ENCODE results near the gene ATP11C. TPM values are rescaled to one million over a fixed set of nuclear protein-coding genes. Genes with fewer than 3 reads are reported as not detected.
A peak's percentile ranks its signal among the peaks of the same experiment; 100 is the strongest.

The ATP11C gene
- total RNA-seq, 4 donors from 2014 or later: 3.6 to 8.6 (median 7.0) TPM

DNA sequence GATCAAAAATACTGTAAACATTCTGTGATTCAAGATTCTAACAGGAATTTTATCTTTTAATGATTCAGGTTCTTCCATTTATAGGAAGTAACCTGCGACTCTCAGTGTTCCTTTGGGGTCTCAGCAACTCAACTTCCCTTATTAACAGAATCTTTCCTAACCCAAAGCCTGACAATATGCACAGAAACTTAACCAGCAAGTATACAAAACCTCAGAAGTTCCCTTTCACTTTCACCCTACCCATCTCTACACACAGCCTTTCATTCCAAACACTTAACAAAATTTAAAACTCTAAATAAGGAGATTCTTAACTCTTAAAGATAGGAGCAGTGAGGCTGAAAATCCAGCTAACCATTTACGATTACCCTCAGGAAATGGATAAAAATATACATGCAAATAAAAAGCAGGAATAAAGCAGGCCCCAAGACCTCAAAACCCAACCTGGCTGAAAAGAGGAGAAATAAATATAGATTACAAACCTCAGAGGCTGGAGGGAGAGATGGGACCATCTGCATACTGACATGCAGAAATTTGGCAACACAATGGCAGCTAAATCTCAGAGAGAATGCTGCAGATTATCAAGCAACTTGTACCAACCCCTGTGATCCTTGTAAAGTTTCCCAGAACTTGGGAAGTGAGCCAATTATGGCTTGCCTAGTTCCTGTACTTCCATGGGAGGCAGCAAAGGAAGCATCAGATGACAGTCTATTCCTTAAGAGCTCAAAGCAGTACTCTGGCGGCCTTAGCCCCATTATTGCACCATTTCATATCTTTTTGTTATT lies 101.0 kb downstream of the ATP11C start:
- no peak for TF ChIP-seq POLR2A (IDR thresholded peaks at IDR 0.05)
- TF ChIP-seq, protein P1, sequence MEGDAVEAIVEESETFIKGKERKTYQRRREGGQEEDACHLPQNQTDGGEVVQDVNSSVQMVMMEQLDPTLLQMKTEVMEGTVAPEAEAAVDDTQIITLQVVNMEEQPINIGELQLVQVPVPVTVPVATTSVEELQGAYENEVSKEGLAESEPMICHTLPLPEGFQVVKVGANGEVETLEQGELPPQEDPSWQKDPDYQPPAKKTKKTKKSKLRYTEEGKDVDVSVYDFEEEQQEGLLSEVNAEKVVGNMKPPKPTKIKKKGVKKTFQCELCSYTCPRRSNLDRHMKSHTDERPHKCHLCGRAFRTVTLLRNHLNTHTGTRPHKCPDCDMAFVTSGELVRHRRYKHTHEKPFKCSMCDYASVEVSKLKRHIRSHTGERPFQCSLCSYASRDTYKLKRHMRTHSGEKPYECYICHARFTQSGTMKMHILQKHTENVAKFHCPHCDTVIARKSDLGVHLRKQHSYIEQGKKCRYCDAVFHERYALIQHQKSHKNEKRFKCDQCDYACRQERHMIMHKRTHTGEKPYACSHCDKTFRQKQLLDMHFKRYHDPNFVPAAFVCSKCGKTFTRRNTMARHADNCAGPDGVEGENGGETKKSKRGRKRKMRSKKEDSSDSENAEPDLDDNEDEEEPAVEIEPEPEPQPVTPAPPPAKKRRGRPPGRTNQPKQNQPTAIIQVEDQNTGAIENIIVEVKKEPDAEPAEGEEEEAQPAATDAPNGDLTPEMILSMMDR (IDR thresholded peaks at IDR 0.05 in 4 of 5, conservative IDR thresholded peaks at IDR 0.05 in 1 of 5): no peak
- no peaks in the 10 kb centered on the region for H3K9me3 ChIP-seq
- H3K4me1 ChIP-seq: peaks cover 4 to 8% of the 10 kb centered on the region in 2 donors
- no peak for ATAC-seq
- H3K27me3 ChIP-seq: no peaks in the 10 kb centered on the region
- peak in 1 of 2 donors; percentile 2 for DNase-seq
- in situ Hi-C loops (cut with MboI; ENCODE audit: low sequenced_read_pairs in 4 of 4): no loop called here
- no peaks in the 10 kb centered on the region for H3K36me3 ChIP-seq
- no peak overlapping the region for H3K4me3 ChIP-seq
- intact Hi-C loops (cut with DNase I; ENCODE audit: low total_unique reads): loop anchor here (10.0 kb wide), 1 partner anchor 103 kb away; the partner anchor contains the start of gene ATP11C
- H3K27ac ChIP-seq: no peak overlapping the region

DNA sequence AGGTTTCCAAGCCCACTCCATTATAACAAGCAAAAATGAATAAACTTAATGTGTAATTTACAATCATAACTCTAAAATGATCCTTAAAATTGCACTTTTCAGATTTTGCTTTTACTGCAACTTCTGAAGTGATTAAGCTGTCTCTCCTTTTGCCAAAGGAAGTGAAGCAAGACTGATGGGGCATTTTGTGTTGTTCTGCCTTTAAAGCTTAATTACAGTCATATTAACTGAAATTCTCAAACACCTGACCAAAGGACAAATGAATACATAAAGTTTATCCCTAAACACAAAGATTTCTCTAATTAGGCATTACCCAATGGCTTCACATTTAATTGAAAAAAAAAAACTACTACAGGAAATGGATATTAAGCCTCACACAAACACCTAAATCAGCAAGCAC lies 101.8 kb downstream of the ATP11C start:
- Histone ChIP-seq H3K27ac (no peak overlapping the region), H3K9me3 (no peaks in the 10 kb centered on the region), H3K4me1 (peaks cover 4 to 10% of the 10 kb centered on the region in 2 donors), H3K27me3 (no peaks in the 10 kb centered on the region), H3K36me3 (no peaks in the 10 kb centered on the region), H3K4me3 (no peak overlapping the region)
- in situ Hi-C loops (cut with MboI; ENCODE audit: low sequenced_read_pairs in 4 of 4): no loop called here
- DNase-seq (no peak), ATAC-seq (no peak)
- intact Hi-C loops (cut with DNase I; ENCODE audit: low total_unique reads): loop anchor here (10.0 kb wide), 1 partner anchor 104 kb away; the partner anchor contains the start of gene ATP11C
- TF ChIP-seq POLR2A (IDR thresholded peaks at IDR 0.05): no peak
- TF ChIP-seq, protein P1 (IDR thresholded peaks at IDR 0.05 in 4 of 5, conservative IDR thresholded peaks at IDR 0.05 in 1 of 5): no peak

DNA sequence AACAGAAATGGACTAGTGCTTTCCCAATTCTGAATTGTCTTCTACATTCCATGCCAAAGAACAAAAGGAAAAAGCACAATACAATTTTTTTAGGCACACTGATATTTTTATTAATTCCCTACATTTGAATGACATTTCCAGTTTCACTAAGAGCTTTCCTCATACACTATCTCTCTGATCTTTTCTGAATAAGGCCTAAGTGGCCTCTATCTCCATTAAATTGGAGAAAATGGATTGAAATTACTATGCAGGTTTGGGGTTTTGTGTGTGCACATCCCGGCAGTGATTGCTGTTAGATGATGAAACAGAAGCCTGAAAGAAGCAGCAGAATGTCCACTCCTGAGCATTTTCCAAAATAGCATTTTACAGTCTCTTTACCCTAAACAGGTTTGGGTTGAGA lies 104.0 kb downstream of the ATP11C start:
- intact Hi-C loops (cut with DNase I; ENCODE audit: low total_unique reads): no loop called here
- no peak overlapping the region for H3K27ac ChIP-seq
- in situ Hi-C loops (cut with MboI; ENCODE audit: low sequenced_read_pairs in 4 of 4): no loop called here
- no peaks in the 10 kb centered on the region for H3K27me3 ChIP-seq
- H3K4me1 ChIP-seq: peaks cover 4 to 10% of the 10 kb centered on the region in 2 donors
- ATAC-seq: no peak
- no peak overlapping the region for H3K4me3 ChIP-seq
- no peaks in the 10 kb centered on the region for H3K36me3 ChIP-seq
- no peak for DNase-seq
- H3K9me3 ChIP-seq: no peaks in the 10 kb centered on the region
- TF ChIP-seq, protein P1 (IDR thresholded peaks at IDR 0.05 in 4 of 5, conservative IDR thresholded peaks at IDR 0.05 in 1 of 5): no peak
- TF ChIP-seq POLR2A (IDR thresholded peaks at IDR 0.05): no peak

DNA sequence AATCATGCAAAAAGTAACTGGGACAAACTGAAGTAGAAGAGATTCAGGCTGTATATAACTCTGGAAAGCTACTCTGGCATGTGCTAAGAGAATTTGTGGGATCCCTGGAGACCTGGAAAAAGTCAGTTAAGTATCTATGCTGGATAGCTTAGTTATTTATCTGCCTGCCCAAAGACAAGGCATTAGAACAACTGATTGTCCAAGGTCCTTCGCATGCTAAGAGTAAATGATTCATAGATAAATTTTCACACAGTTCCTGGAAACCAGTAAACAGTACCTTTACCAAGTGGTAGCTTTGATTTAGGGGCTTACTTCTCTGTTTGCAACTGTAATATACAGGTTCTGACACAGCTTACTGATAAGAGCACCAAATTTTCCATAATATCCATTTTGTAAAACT lies 104.8 kb downstream of the ATP11C start:
- no peaks in the 10 kb centered on the region for H3K27me3 ChIP-seq
- no peak for ATAC-seq
- no peak overlapping the region for H3K27ac ChIP-seq
- no peak overlapping the region for H3K4me3 ChIP-seq
- TF ChIP-seq, protein P1 (IDR thresholded peaks at IDR 0.05 in 4 of 5, conservative IDR thresholded peaks at IDR 0.05 in 1 of 5): no peak
- no peak for TF ChIP-seq POLR2A (IDR thresholded peaks at IDR 0.05)
- in situ Hi-C loops (cut with MboI; ENCODE audit: low sequenced_read_pairs in 4 of 4) (no loop called here), intact Hi-C loops (cut with DNase I; ENCODE audit: low total_unique reads) (no loop called here)
- no peaks in the 10 kb centered on the region for H3K9me3 ChIP-seq
- no peaks in the 10 kb centered on the region for H3K36me3 ChIP-seq
- DNase-seq: no peak
- H3K4me1 ChIP-seq: peaks cover 4 to 10% of the 10 kb centered on the region in 2 donors
